Smooth muscle cell (in vitro differentiated cells): ENCODE measurements around the gene PLPPR5. TPM values are rescaled to one million over a fixed set of nuclear protein-coding genes. Genes with fewer than 3 reads are reported as not detected.

Experiments
- DNase-seq: peaks from one replicate; lab custom pipeline; 2025; ENCODE audit not compliant: unreplicated experiment; lab: John Stamatoyannopoulos, UW
- H2AFZ ChIP-seq: fragments of 200-600 bp; sonication (generic); 2 replicates; pipeline ENCODE4 v1.6.0; 2016; ENCODE audit warnings: antibody characterized with exemption, low read depth, mild to moderate bottlenecking
- H3F3A ChIP-seq: fragments of 200-600 bp; sonication (generic); 2 replicates; pipeline ENCODE4 v1.6.0; 2017; ENCODE audit warnings: antibody characterized with exemption, low read depth
- H3K27ac ChIP-seq: fragments of 200-600 bp; sonication (generic); 2 replicates; pipeline ENCODE4 v1.5.1; 2016; ENCODE audit warnings: low read depth, mild to moderate bottlenecking
- H3K27me3 ChIP-seq: fragments of 200-600 bp; sonication (generic); 2 replicates; pipeline ENCODE4 v1.6.1; 2016; ENCODE audit warnings: low read depth, mild to moderate bottlenecking
- H3K36me3 ChIP-seq: fragments of 200-600 bp; sonication (generic); 2 replicates; pipeline ENCODE4 v1.5.1; 2016; ENCODE audit warnings: low read depth
- H3K4me1 ChIP-seq: fragments of 200-600 bp; sonication (generic); 2 replicates; pipeline ENCODE4 v1.5.1; 2016; ENCODE audit warnings: low read depth
- H3K4me2 ChIP-seq: fragments of 200-600 bp; sonication (generic); 2 replicates; pipeline ENCODE4 v1.6.0; 2016; ENCODE audit warnings: mild to moderate bottlenecking
- H3K4me3 ChIP-seq: fragments of 200-600 bp; sonication (generic); 2 replicates; pipeline ENCODE4 v1.5.1; 2016; ENCODE audit warnings: mild to moderate bottlenecking
- H3K79me2 ChIP-seq: fragments of 200-600 bp; sonication (generic); 2 replicates; pipeline ENCODE4 v1.6.0; 2016; ENCODE audit warnings: low read depth, mild to moderate bottlenecking
- H3K9ac ChIP-seq: fragments of 200-600 bp; sonication (generic); 2 replicates; pipeline ENCODE4 v1.6.0; 2016; ENCODE audit warnings: low read depth
- H3K9me3 ChIP-seq: fragments of 200-600 bp; sonication (generic); replicated peaks from 2 replicates; pipeline ENCODE4 v1.5.1; 2016; ENCODE audit warnings: low read depth
- H4K20me1 ChIP-seq: fragments of 200-600 bp; sonication (generic); 2 replicates; pipeline ENCODE4 v1.6.0; 2016; ENCODE audit warnings: low read depth
- WGBS: methylation state at CpG from one replicate; pipeline ENCODE4 v1.1.7; 2016; ENCODE audit warnings: low lambda C conversion rate; 5-methylcytosine and 5-hydroxymethylcytosine counted together
- polyA plus RNA-seq: library from polyadenylated mRNA; unstranded; fragments of >200 nt; fragmentation: Nextera tagmentation; extraction: Ambion mirVana; gene quantifications from 2 replicates; pipeline ENCODE4 v1.2.1, GENCODE V29; 2016
- total RNA-seq: library from RNA; depleted of rRNA; stranded (reverse); fragments of >200 nt; gene quantifications from 2 replicates; pipeline ENCODE4 v1.2.3, GENCODE V29; 2014
- TF ChIP-seq, protein P1 (sequence below): fragments of 200-600 bp; sonication (generic); IDR thresholded peaks from 2 replicates; pipeline ENCODE4 v1.5.1; 2017; ENCODE audit warnings: borderline replicate concordance, mild to moderate bottlenecking, antibody characterized with exemption; ENCODE audit not compliant: insufficient read depth, poor library complexity, severe bottlenecking

PLPPR5 gene
- total and polyA plus RNA-seq, 2 experiments from 2014 or later = 0.18 to 0.34 TPM

DNA sequence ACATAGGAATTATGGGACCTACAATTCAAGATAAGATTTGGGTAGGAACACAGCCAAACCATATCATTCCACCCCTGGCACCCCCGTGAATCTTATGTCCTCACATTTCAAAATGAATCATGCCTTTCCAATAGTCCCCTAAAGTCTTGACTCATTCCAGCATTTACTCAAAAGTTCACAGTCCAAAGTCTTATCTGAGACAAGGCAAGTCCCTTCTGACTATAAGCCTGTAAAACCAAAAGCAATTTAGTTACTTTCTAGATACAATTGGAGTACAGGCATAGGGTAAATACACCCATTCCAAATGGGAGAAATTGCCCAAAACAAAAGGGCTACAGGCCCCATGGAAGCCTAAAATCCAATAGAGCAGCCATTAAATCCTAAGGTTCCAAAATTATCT lies 138.9 kb downstream of the PLPPR5 start:
- WGBS = 74% methylated on average over 1 of the region's 1 CpG

DNA sequence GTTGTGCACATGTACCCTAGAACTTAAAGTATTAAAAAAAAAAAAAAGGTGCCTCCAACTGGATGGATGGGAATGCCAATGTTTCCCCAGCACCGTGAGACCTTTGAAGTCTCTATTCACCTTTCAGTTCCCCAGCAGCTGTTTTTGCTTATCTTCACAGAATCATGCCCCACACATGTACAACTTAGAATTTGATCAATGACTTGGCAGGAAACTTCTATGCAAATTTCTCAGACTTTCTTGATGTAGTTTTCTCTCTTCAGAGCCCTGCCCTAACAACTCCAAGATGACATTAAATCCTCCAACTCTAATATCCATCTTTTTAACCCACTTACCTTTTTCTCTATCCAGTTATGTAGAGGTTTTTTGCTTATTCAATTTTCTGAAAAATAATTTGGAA lies 144.3 kb downstream of the PLPPR5 start:
- H2AFZ ChIP-seq = no peak overlapping the region
- TF ChIP-seq, protein P1, sequence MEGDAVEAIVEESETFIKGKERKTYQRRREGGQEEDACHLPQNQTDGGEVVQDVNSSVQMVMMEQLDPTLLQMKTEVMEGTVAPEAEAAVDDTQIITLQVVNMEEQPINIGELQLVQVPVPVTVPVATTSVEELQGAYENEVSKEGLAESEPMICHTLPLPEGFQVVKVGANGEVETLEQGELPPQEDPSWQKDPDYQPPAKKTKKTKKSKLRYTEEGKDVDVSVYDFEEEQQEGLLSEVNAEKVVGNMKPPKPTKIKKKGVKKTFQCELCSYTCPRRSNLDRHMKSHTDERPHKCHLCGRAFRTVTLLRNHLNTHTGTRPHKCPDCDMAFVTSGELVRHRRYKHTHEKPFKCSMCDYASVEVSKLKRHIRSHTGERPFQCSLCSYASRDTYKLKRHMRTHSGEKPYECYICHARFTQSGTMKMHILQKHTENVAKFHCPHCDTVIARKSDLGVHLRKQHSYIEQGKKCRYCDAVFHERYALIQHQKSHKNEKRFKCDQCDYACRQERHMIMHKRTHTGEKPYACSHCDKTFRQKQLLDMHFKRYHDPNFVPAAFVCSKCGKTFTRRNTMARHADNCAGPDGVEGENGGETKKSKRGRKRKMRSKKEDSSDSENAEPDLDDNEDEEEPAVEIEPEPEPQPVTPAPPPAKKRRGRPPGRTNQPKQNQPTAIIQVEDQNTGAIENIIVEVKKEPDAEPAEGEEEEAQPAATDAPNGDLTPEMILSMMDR = no peak
- no peaks in the 10 kb centered on the region for H4K20me1 ChIP-seq
- no peak overlapping the region for H3K9ac ChIP-seq
- no peak overlapping the region for H3K27ac ChIP-seq
- H3K4me1 ChIP-seq = no peaks in the 10 kb centered on the region
- WGBS = 96% methylated on average over 1 of the region's 1 CpG
- H3K36me3 ChIP-seq = no peaks in the 10 kb centered on the region
- H3K79me2 ChIP-seq = no peaks in the 10 kb centered on the region
- no peaks in the 10 kb centered on the region for H3F3A ChIP-seq
- no peak overlapping the region for H3K4me2 ChIP-seq
- DNase-seq = no peak
- H3K27me3 ChIP-seq = no peaks in the 10 kb centered on the region
- no peaks in the 10 kb centered on the region for H3K9me3 ChIP-seq
- H3K4me3 ChIP-seq = no peak overlapping the region

More for the DNA sequence above, 138.9 kb downstream of the PLPPR5 start:
- no peaks in the 10 kb centered on the region for H3K4me1 ChIP-seq
- H3F3A ChIP-seq = no peaks in the 10 kb centered on the region
- no peak overlapping the region for H3K4me2 ChIP-seq
- no peak overlapping the region for H3K27ac ChIP-seq
- no peaks in the 10 kb centered on the region for H3K27me3 ChIP-seq
- TF ChIP-seq, protein P1 = no peak
- peaks cover 3% of the 10 kb centered on the region for H3K9me3 ChIP-seq
- H3K36me3 ChIP-seq = no peaks in the 10 kb centered on the region
- no peaks in the 10 kb centered on the region for H3K79me2 ChIP-seq
- H3K9ac ChIP-seq = no peak overlapping the region
- no peak overlapping the region for H2AFZ ChIP-seq
- H4K20me1 ChIP-seq = no peaks in the 10 kb centered on the region
- H3K4me3 ChIP-seq = no peak overlapping the region
- DNase-seq = no peak

DNA sequence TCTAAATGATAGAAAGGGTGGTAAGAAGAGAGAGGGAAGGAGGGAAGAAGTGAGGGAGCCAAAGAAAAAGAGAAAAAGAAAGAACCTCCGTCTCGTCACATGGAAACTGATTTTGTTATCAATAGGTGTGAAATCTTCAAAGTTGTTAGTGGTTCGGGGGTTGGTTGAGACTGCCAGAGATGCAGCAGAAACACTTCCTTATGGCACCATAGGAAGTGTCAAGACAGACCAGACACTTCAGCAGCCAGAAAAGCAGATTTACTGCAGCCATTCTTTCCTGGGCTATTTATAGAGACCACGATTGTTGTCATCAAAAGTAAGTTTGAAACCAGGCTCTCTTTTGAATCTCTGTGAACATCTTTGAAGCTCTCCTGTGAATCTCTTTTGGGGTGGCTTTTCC lies 150.5 kb downstream of the PLPPR5 start:
- Histone ChIP-seq H3K4me1 (no peaks in the 10 kb centered on the region), H3K9me3 (no peaks in the 10 kb centered on the region), H3K79me2 (no peaks in the 10 kb centered on the region), H3K4me3 (no peak overlapping the region), H3K4me2 (no peak overlapping the region), H3K36me3 (no peaks in the 10 kb centered on the region), H3K27me3 (no peaks in the 10 kb centered on the region), H3K27ac (no peak overlapping the region), H4K20me1 (no peaks in the 10 kb centered on the region), H3K9ac (no peak overlapping the region), H3F3A (no peaks in the 10 kb centered on the region), H2AFZ (no peak overlapping the region)
- no peak for DNase-seq
- TF ChIP-seq, protein P1 = no peak
- WGBS = 37% methylated on average over 4 of the region's 4 CpGs

DNA sequence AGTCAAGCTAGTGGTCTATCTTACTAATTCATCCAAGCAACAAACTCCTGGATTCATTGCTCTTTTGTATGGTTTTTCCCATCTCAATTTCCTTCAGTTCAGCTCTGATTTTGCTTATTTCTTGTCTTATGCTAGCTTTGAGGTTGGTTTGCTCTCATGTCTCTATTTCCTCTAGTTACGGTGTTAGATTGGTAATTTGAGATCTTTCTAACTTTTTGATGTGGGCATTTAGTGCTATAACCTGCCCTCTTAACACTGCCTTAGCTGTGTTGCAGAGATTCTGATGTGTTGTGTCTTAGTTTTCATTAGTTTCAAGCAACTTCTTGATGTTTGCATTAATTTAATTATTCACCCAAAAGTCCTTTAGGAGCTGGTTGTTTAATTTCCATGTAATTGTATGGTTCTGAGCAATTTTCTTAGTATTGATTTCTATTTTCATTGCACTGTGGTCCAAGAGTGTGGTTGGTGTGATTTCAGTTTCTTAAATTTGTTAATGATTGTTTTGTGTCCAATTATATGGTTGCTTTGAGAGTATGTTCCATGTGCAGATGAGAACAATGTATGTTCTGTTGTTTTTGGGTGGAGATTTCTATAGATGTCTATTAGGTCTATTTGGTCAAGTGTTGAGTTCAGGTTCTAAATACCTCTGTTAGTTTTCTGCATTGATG lies 154.6 kb downstream of the PLPPR5 start:
- Histone ChIP-seq H3K4me2 (no peak overlapping the region), H3K4me3 (no peak overlapping the region), H3F3A (no peaks in the 10 kb centered on the region), H4K20me1 (no peaks in the 10 kb centered on the region), H3K9me3 (no peaks in the 10 kb centered on the region), H3K9ac (no peak overlapping the region), H3K36me3 (no peaks in the 10 kb centered on the region), H2AFZ (no peak overlapping the region), H3K27me3 (no peaks in the 10 kb centered on the region), H3K4me1 (no peaks in the 10 kb centered on the region), H3K79me2 (no peaks in the 10 kb centered on the region), H3K27ac (no peak overlapping the region)
- no peak for DNase-seq
- TF ChIP-seq, protein P1 = no peak
- WGBS = 94% methylated on average over 1 of the region's 1 CpG
